T follicular helper cell (primary cell): ENCODE results near the gene GPR85.
"Not testable (repeated sequence)": the region's sequence is repeated elsewhere in the genome, so short reads cannot be mapped to it uniquely, and the experiment has no call there.

Experiments used
- DNase-seq: peaks from one replicate; pipeline ENCODE4 v3.0.0-alpha.2; 2020; ENCODE audit warnings: low read depth

GPR85 gene

DNA sequence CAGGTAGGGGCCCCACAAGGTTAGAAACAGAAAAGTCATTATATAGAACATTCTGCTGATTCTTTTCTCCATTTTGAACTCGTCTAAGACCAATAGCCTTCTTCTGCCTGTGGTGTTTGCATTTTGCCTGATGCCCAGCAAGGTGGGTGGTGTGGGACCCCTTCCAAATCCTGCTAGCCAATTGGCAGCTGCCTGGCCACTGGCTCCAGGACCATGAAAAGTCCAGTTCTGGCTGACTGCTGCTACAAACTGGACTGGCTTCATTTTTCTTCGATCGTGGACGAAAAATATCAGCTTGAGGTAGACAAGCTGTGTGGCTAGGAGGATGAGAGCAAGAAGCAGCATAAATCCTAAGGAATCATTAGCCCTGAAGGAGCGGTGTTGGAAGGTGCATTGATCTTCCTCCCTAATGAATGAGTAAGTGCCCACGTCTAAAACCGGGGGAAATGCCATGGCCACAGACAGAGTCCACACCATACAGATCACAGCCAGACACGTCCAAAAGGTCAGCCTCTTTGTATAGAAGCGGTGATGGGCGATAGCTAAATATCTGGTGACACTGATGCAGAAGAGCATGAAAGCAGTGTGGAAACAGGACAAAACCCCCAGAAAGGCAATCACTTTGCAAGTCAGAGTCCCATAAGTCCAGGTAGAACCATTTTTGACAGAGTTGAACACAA is 2.7 kb downstream of the GPR85 start:
- DNase-seq: no peak

DNA sequence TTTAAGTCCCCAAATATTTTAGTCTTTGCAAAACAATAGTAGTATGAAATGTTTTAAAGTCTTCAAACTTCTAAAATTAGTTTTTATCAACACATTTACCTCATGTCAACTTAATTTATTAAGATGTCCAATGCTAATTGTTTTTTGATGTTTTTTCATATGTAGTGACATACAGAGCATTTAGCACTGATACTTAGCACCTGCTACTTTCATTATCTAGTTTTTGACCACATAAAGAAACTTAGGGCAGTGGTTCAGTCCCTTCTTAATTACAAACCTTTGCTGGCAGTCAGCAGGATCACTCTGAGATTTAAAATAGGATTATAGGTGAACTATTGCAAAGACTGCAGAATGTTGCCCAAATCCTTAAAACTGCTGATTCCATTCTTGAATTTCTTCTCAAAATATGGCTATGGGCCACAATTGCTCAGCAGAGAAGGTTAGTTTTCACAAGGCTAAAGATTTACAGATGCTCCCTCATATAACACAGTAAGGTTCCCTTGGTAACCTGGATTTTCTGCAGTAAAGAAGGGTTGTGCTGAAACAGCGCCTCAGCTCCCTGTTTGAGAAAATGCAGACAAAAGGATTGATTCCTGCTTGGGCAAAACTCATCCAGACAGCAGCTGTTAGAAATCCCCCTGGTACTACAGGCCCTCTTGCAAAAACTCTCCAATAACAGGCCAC is 3.4 kb downstream of the GPR85 start:
- DNase-seq: no peak

DNA sequence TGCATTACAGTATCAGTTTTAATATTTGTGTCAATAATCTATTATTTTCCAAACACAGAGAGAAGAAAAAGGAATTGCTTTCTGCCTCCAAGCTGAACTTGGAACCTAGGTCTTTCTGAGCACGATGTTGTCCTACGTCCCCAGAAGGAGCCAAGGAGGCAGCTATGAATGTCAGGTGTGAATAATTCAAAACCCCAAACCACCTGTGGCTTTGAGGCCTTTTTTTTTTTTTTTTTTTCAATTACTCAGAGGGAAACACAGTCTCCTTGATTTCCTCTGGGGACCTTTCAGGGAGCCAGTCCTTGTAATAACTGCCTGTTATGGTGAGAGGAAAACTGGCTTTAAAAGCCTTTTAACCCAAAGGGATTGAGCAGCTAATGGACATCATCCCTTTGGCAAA is 8.3 kb downstream of the GPR85 start:
- DNase-seq: no peak

- DNase-seq: no peak
Measured at GRCh38 chr7:113076703-113077102, 9.9 kb downstream of the GPR85 start.

DNA sequence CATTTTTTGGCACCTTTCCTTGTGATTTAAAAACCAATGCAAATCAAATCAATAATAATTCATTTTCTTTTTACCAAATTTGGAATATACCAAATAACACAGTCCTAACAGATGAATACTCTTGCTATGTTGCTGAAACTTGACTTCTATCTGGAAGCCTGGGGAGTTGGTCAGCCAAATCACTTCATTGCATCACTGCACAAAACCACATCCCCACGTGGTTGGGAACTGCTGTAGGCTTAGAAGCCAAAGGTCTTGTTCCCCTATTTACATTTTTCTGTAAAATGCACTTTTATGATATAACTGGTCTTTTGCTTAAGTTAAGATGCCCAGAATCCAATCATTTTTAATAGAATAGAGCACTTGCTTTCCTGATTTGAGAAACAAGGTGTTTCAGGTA is 15.2 kb downstream of the GPR85 start:
- DNase-seq: no peak

DNA sequence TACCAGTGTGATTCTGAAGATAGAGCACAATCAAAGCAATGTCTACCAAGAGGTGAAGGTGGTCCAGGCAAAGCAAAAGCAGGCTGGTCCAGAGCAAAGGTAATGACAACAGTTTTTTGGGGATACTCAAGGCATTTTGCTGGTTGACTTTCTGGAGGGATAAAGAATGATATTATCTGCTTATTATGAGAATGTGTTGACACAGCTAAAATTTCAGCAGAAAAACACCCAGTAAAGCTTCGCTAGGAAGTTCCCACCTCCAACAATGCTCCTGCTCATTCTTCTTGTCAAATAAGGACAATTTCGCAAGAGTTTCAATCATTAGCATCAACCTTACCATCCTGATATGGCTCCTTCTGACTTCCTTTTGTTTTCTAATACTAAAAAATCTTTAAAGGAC is 24.1 kb downstream of the GPR85 start:
- DNase-seq: no peak

DNA sequence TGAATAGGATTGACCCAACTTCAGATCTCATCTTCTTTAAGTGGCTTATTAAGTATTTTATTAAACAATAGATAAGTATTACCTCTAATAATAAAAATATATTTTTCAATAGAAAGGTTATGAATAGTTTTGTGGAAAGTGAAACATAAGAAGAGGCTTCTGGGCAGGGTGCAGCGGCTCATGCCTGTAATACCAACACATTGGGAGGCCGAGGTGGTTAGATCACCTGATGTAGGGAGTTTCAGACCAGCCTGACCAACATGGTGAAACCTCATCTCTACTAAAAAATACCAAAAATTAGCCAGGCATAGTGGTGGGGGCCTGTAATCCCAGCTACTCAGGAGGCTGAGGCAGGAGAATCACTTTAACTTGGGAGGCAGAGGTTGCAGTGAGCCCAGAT is 26.5 kb downstream of the GPR85 start:
- no peak for DNase-seq

GRCh38 chr7:113054938-113055337 is 31.7 kb downstream of the GPR85 start:
- DNase-seq: no peak

GRCh38 chr7:113054272-113054671 is 32.4 kb downstream of the GPR85 start:
- not testable (repeated sequence) for DNase-seq

DNA sequence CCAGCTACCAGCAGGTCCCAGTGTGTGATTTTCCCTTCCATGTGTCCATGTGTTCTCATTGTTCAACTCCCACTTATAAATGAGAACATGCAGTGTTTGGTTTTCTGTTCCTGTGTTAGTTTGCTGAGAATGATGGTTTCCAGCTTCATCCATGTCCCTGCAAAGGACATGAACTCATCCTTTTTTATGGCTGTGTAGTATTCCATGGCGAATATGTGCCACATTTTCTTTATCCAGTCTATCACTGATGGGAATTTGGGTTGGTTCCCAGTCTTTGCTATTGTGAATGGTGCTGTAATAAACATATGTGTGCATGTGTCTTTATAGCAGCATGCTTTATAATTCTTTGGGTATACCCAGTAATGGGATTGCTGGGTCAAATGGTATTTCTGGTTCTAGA is 37.4 kb downstream of the GPR85 start:
- not testable (repeated sequence) for DNase-seq

DNA sequence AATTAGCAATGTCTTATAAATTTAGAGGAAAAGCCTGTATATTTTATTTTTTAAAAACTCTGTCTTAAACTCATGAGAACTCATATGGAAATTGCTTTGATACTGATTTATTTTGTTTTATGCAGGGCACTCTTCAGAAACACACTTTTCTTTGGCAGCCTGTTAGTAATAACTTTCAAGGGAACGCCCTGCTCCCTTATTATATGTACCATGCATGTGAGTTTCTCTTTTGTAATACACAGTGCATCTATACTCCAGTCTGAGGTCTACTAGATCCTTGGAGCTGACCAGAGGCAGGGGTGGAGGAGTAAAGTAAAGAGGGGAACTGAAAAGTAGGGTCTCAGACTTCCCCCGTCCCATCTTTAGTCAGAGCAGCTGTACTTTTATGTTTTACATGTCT is 40.2 kb downstream of the GPR85 start:
- DNase-seq: no peak

GRCh38 chr7:113045379-113045778 is 41.2 kb downstream of the GPR85 start:
- DNase-seq: no peak

DNA sequence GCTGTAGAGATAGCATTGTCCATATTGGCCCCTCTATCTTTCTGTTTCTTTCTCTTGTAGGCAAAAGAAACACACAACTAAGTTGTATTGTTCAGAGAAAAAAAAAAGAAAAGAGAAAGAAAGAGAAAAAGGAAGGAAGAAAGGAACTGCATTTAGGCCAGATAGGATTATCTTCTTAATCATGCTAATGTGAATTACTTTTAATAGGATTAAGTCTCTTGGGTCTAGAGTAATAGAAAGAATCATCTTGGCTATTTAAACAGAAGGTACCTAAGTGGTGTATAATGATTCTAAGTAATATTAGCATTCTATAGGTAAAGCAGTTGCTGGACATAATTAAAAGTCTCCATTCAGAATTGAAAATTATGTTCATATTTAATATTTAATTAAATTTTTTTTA is 42.2 kb downstream of the GPR85 start:
- DNase-seq: no peak

- DNase-seq: no peak
Measured at GRCh38 chr7:113040849-113041248, 45.8 kb downstream of the GPR85 start.

DNA sequence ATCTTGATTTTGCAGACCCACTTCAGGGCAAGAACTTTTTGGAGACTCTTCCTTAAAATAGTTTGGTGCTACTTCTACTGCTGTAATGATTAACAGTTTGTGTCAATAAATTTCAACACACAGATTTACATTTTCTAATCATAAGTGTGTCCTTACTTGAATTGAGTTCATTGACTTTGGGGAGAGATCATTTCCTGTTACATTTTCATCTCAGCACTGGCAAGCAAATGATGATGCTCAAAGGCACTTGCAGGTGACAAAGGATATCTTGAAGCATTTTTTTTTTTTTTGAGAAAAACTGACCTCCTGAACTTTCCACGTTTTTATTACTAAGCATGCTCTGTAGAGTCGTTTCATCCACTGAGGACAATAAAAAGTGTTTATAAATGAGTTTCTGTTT is 52.7 kb downstream of the GPR85 start:
- no peak for DNase-seq
